GM21576 (cell line): ENCODE measurements around the gene MSANTD3.

Experiments used
- ATAC-seq: cut with Tn5 transposase; IDR thresholded peaks from one replicate; pipeline ENCODE4 v1.9.1; 2021; ENCODE audit warnings: mild to moderate bottlenecking, moderate library complexity; ENCODE audit not compliant: unreplicated experiment

Gene MSANTD3

GRCh38 chr9:100465274-100465673 is 38.3 kb downstream of the MSANTD3 start:
- ATAC-seq, result no peak

- no peak for ATAC-seq
These were observed 38.8 kb downstream of the MSANTD3 start for GRCh38 chr9:100465761-100466160.

GRCh38 chr9:100466171-100466828 is 39.4 kb downstream of the MSANTD3 start:
- no peak for ATAC-seq

- ATAC-seq, result no peak
These were observed 39.9 kb downstream of the MSANTD3 start for GRCh38 chr9:100466829-100467221.

GRCh38 chr9:100468041-100468440 is 41.1 kb downstream of the MSANTD3 start:
- no peak for ATAC-seq

GRCh38 chr9:100472268-100472667 is 45.3 kb downstream of the MSANTD3 start:
- no peak for ATAC-seq

- ATAC-seq, result peak; percentile 37
These were observed 45.9 kb downstream of the MSANTD3 start, which contains the start of gene TMEFF1 for GRCh38 chr9:100472788-100473275. TMEFF1 (plus strand) TSS chr9:100473149; CDS start chr9:100473545, 396 bp downstream.

GRCh38 chr9:100473276-100474081 is 46.5 kb downstream of the MSANTD3 start:
- ATAC-seq, result peak; percentile 59

GRCh38 chr9:100474082-100474923 is 47.4 kb downstream of the MSANTD3 start:
- no peak for ATAC-seq

- no peak for ATAC-seq
These were observed 48.0 kb downstream of the MSANTD3 start for GRCh38 chr9:100474924-100475276.

- ATAC-seq, result no peak
These were observed 50.3 kb downstream of the MSANTD3 start for GRCh38 chr9:100477241-100477640.

- ATAC-seq, result no peak
These were observed 51.2 kb downstream of the MSANTD3 start for GRCh38 chr9:100478192-100478591.

GRCh38 chr9:100479820-100480219 is 52.9 kb downstream of the MSANTD3 start:
- no peak for ATAC-seq

- no peak for ATAC-seq
These were observed 58.3 kb downstream of the MSANTD3 start for GRCh38 chr9:100485196-100485595.

- ATAC-seq, result no peak
These were observed 59.7 kb downstream of the MSANTD3 start for GRCh38 chr9:100486479-100487176.

- no peak for ATAC-seq
These were observed 61.2 kb downstream of the MSANTD3 start for GRCh38 chr9:100488177-100488576.

GRCh38 chr9:100489836-100490235 is 62.9 kb downstream of the MSANTD3 start:
- ATAC-seq, result no peak

- ATAC-seq, result no peak
These were observed 66.0 kb downstream of the MSANTD3 start for GRCh38 chr9:100492952-100493351.

- ATAC-seq, result no peak
These were observed 71.6 kb downstream of the MSANTD3 start for GRCh38 chr9:100498592-100498991.

GRCh38 chr9:100499460-100499859 is 72.5 kb downstream of the MSANTD3 start:
- ATAC-seq, result no peak

- ATAC-seq, result no peak
These were observed 72.9 kb downstream of the MSANTD3 start for GRCh38 chr9:100499866-100500265.
